ENCODE results near the gene ZNF44.

ZNF44 gene

DNA sequence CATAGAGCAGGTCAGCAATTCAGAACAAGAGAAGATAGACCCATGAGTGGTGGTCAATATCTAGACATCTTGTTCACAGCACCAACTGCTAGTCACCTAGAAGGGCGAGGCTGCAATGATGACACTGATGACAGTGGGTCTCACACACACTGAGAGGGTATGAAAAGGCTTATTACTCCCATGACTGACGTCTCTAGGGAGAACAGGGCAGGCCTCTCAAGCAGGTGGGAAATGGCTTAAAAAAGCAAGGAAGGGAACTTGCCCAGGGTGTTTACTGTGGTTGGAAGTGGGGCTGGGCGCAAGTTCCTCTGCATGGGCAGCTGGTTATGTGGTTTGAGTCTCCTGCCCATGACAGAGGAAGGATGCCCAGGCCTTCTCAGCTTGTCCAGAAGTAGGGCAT, 33.8 kb downstream of the ZNF44 start:
- no peak for FAIRE-seq

- FAIRE-seq, result no peak
Measured at GRCh38 chr19:12260236-12260635, 34.4 kb downstream of the ZNF44 start.

DNA sequence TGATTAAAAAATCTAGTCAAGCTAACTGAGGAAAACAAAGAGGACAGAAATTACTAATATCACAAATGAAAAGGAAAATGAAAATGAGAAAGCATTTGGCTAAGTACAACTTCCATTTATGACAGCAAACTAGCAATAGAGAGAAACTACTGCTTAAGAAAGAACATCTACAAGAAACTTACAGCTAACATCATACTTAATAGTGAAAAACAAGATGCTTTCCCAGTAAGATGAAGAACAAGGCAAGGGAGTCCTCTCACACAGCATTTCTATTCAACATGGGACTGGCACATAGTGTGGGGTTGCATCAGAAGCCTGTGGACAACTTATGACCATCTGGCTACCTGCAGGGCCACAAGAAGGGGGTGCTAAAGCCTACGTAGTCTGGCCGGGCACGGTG, 39.3 kb downstream of the ZNF44 start:
- FAIRE-seq, result no peak

GRCh38 chr19:12247644-12248222, 47.0 kb downstream of the ZNF44 start:
- no peak for FAIRE-seq

DNA sequence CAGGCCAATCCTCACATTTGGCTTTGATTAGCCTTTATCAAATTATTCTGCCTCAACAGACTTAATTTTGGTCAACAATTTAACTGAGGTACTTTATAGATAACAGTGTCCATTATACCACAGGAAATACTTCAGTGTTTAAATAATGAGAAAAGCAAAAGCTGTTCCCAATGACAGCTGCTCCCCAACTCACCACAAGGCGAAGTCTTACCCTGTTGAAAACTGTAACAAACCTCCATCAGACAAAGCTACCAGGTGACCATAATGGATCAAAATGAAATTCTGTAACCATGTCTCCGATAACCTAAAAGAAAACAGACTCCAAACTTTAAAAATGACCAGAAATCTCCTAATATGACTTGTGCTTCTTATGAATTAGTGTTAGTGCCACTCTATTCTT, 50.3 kb downstream of the ZNF44 start:
- FAIRE-seq, result no peak

DNA sequence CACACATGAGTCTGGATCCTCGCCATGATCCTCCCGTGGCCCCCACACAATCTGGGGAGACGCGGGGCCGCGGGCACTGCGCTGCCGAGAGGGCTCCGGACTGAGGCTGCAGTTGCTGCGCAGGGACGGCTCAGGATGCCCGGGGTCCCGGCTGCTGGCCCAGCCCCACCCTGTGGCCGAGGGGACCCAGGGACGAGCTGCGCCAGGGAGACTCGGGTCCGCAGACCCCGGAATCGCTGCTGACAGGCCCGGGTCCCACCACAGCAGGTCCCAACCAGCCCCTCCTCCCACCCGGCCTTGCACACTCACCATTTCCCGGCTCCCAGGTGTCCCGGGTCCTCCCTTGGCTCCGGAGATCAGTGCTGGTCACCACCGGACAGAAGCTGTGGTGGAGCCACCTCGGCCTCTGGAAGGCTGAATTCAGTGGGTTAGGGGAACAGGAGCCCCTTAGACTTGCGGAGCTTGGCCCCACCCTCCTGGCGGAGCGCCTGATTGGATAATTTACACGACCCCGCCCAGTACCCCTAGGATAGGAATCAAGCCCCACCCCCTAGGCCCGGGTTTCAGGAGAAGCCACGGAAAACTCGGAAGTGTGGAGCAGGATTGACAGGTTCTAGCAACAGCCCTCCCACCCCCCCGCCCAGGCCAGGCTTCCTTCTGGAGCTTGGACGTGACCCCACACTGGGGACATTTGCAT, 57.4 kb downstream of the ZNF44 start:
- no peak for FAIRE-seq

DNA sequence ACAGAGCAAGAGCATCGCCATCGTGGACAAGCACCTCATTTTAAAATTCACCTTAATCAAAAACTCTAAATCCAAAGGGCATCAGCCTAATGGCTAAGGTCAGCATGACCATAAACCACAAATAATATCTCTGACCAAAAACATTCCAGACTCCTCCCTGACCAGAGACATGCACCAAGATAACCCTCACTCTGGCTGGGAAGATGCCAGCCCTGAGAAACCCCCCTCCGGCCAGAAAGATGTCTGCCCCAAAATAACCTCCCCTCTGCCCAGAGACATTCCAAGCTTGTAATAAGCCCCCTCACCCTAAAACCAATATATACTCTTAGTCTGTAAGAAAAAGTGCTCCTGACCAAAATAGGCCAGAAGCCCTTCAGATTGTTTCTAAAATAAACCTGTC, 61.7 kb downstream of the ZNF44 start:
- FAIRE-seq, result no peak

- FAIRE-seq, result no peak
Measured at GRCh38 chr19:12230751-12231733, 63.6 kb downstream of the ZNF44 start.

DNA sequence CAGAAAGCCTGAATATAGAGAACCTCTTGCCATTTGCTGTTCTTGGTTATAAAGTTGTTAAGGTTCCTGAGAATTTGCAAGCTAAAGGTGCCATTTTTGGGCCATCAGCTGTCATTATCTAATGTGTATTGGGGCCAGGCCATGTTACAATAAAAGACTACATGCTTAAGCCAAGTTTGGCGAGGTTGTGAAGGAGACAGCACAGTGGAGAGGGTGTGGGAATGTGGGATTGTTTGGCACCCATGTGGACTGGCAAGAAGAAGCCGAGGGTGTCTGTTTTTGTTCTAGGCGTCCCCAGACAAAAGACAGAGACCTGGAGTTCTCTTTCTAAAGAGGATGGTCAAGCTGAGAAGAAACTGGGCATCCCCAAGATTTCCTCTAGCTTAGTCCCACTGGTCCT, 64.7 kb downstream of the ZNF44 start:
- no peak for FAIRE-seq

DNA sequence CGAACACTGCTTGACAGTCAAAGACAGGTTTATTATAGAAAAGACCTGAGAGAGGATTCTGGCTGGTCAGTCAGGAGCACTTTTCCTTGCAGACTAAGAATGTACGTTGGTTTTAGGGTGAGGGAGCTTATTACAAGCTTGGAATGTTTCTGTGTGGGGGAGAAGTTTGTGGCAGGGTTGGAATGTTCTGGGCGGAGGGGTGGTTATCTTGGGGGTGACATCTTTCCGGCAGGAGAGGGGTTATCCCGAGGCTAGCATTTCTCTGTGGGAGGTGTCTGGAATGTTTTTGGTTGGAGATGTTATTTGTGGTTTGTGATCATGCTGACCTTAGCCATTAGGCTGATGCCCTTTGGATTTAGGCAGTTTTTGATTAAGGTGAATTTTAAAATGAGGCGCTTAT, 70.0 kb downstream of the ZNF44 start:
- no peak for FAIRE-seq

DNA sequence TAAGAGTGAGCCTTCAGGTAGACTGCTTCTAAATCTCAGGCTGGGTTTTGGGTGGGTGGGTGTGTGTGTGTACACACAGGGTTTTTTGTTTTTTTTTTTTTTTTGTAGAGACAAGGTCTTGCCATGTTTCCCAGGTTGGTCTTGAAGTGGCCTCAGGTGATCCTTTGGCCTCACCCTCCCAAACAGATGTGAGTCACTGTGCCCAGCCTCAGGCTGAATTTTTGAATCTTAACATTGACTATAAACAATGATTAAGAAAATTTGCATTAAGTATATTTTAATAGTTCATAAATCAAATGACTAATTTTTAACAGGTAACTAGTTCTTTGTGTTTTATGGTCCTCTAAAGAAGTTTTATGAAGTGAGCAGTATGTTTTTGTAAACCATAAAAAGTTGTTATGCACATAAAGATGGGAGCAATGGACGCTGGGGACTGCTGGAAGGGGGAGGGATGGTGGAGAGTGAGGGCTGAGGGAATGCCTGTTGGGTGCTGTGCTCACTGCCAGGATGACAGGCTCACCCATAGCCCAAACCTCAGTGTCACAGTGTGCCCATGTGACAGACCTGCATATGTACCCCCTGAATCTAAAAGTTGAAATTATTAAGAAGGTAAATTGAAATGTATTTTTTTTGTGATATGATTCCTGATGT, 71.6 kb downstream of the ZNF44 start:
- no peak for FAIRE-seq
